Ascending aorta (tissue), 2 donors: Measurements from ENCODE around the gene DYNC1I1. TPM values are rescaled to one million over a fixed set of nuclear protein-coding genes. Genes with fewer than 3 reads are reported as not detected.

Experiments used
- DNase-seq, 2 donors: peaks; one replicate each; pipeline ENCODE4 v3.0.0-alpha.2; 2019; ENCODE audit warnings: low spot score in 2 of 2
- H3K27ac ChIP-seq, 2 donors: fragments of 200-600 bp; sonication (generic); one replicate each; pipeline ENCODE4 v1.5.1; 2016 to 2017; ENCODE audit warnings: mild to moderate bottlenecking in 1 of 2
- H3K27me3 ChIP-seq: fragments of 200-600 bp; sonication (generic); one replicate; pipeline ENCODE4 v1.5.1; 2017
- H3K36me3 ChIP-seq, 2 donors: fragments of 200-600 bp; sonication (generic); one replicate each; pipeline ENCODE4 v1.5.1; 2016
- H3K4me1 ChIP-seq, 2 donors: fragments of 200-600 bp; sonication (generic); one replicate each; pipeline ENCODE4 v1.5.1; 2016 to 2017; ENCODE audit warnings: mild to moderate bottlenecking in 1 of 2
- H3K4me3 ChIP-seq, 2 donors: fragments of 200-600 bp; sonication (generic); one replicate each; pipeline ENCODE4 v1.5.1; 2016 to 2017; ENCODE audit warnings: mild to moderate bottlenecking in 1 of 2
- H3K9me3 ChIP-seq, 2 donors: fragments of 200-600 bp; sonication (generic); one replicate each; pipeline ENCODE4 v1.5.1; 2016
- CTCF ChIP-seq, 3 experiments: fragments of 200-600 bp in 2 of 3; fragments of 450-650 bp in 1 of 3; sonication (generic) in 2 of 3; IDR thresholded peaks; one replicate each; pipeline ENCODE4 v1.5.1; 2016 to 2019; ENCODE audit warnings: antibody characterized with exemption in 3 of 3, mild to moderate bottlenecking in 1 of 3, moderate library complexity in 1 of 3
- intact Hi-C: fragments of 100-400 bp; cut with DNase I; formaldehyde crosslinking; loops from one replicate; pipeline ENCODE4 v1.15.1; 2023
- total RNA-seq: library from RNA; depleted of rRNA; stranded (reverse); fragments of >200 nt; gene quantifications from one replicate; pipeline ENCODE4 v1.1.0, GENCODE V29; 2016

The DYNC1I1 gene
- total RNA-seq, 1 donor from 2014 or later: 13.2 TPM

DNA sequence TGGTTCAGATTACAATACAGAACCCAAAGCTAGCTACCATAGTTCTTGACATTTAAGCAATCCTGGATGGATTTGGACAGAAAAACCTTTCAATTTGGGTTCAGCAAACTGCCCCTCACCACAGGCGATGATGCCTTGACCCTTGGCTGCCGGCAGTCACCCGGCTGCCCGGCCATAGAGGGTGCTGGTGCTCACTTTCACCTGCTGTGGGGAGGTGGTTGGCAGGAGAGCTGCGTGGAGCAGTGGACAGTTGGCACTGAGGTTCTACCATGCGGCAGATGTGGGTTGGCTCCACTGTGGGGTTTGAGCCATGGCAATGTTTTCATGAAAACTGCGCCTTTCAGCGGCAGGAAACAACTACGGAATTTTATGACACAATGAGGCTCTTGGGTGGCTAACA is 99.5 kb downstream of the DYNC1I1 start:
- Histone ChIP-seq H3K27me3 (no peaks in the 10 kb centered on the region), H3K27ac (peak overlapping the region in 1 of 2 donors; percentile 29), H3K4me3 (no peak overlapping the region), H3K36me3 (peaks cover 0 to 2% of the 10 kb centered on the region in 2 donors), H3K4me1 (peaks cover 0 to 18% of the 10 kb centered on the region in 2 donors), H3K9me3 (no peaks in the 10 kb centered on the region)
- no peak for TF ChIP-seq CTCF (IDR thresholded peaks at IDR 0.05)
- intact Hi-C loops: loop anchor here (1.0 to 5.0 kb wide), 2 partner anchors 100 to 149 kb away; partner anchors contain the start of gene DYNC1I1
- DNase-seq: no peak

DNA sequence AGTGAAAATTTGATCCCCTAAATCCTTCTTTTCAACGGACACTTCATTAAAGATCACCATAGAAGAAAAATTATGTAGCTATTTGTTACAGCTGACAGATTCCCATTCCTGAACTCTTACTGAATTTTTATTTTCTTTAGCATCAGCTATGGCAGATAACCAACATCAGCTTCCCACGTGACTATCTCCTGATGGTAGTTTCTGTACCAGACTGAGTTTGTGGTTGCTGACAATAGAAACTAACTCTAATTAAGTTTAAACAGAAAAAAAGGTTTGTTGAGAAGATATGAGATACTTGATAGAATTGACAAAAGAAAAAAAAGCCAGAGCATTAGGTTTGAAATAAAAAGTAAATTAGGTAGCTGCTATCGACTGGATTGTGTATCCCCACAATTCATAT is 101.8 kb downstream of the DYNC1I1 start:
- Histone ChIP-seq H3K4me1 (peaks cover 0 to 18% of the 10 kb centered on the region in 2 donors), H3K4me3 (no peak overlapping the region), H3K9me3 (no peaks in the 10 kb centered on the region), H3K27me3 (no peaks in the 10 kb centered on the region), H3K27ac (peak overlapping the region in 1 of 2 donors; percentile 57), H3K36me3 (peaks cover 0 to 5% of the 10 kb centered on the region in 2 donors)
- TF ChIP-seq CTCF (IDR thresholded peaks at IDR 0.05): no peak
- intact Hi-C loops: loop anchor here (5.0 kb wide), 1 partner anchor 102 kb away; the partner anchor contains the start of gene DYNC1I1
- no peak for DNase-seq

GRCh38 chr7:95874541-95875265 is 102.3 kb downstream of the DYNC1I1 start:
- H3K36me3 ChIP-seq: peaks cover 0 to 5% of the 10 kb centered on the region in 2 donors
- H3K4me1 ChIP-seq: peaks cover 0 to 18% of the 10 kb centered on the region in 2 donors
- no peak for TF ChIP-seq CTCF (IDR thresholded peaks at IDR 0.05)
- no peaks in the 10 kb centered on the region for H3K9me3 ChIP-seq
- no peaks in the 10 kb centered on the region for H3K27me3 ChIP-seq
- intact Hi-C loops: loop anchor here (5.0 kb wide), 1 partner anchor 102 kb away; the partner anchor contains the start of gene DYNC1I1
- no peak overlapping the region for H3K4me3 ChIP-seq
- H3K27ac ChIP-seq: peak overlapping the region; percentile 12 to 57
- no peak for DNase-seq

- no peak overlapping the region for H3K4me3 ChIP-seq
- DNase-seq: no peak
- no peaks in the 10 kb centered on the region for H3K27me3 ChIP-seq
- intact Hi-C loops: no loop called here
- no peak overlapping the region for H3K27ac ChIP-seq
- peaks cover 0 to 5% of the 10 kb centered on the region in 2 donors for H3K36me3 ChIP-seq
- H3K4me1 ChIP-seq: peaks cover 0 to 16% of the 10 kb centered on the region in 2 donors
- no peak for TF ChIP-seq CTCF (IDR thresholded peaks at IDR 0.05)
- H3K9me3 ChIP-seq: no peaks in the 10 kb centered on the region
Observed at GRCh38 chr7:95875519-95875918, 103.2 kb downstream of the DYNC1I1 start.

GRCh38 chr7:95878677-95879076 is 106.3 kb downstream of the DYNC1I1 start:
- intact Hi-C loops: no loop called here
- Histone ChIP-seq H3K36me3 (peaks cover 0 to 5% of the 10 kb centered on the region in 2 donors), H3K4me3 (no peak overlapping the region), H3K9me3 (no peaks in the 10 kb centered on the region), H3K27ac (no peak overlapping the region), H3K27me3 (no peaks in the 10 kb centered on the region), H3K4me1 (peaks cover 0 to 4% of the 10 kb centered on the region in 2 donors)
- DNase-seq: no peak
- TF ChIP-seq CTCF (IDR thresholded peaks at IDR 0.05): no peak
